Measurements from ENCODE around the gene PTGDR2.

DNA sequence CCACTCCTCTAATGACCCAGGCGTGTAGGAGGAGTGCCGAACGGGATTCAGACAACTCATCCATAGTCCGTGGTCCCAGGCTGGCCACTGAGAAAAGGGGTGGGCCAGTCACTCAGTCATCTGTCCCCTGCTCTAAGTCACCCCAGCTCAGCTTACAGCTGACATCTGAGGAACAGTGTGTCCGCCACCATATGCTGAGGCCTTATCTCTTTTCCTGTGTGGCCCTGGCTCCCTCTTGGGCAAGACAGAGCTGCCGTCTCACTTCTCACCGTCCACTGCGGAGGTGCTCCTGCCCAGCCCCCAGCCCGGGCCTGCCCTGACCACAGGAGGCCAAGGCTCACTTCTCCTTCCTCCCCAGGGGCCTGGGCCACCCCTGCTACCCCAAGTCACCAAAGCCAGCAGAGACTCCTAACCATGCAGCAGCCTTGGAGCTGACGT lies 7.0 kb downstream of the PTGDR2 start:
- TF ChIP-seq, protein P1, sequence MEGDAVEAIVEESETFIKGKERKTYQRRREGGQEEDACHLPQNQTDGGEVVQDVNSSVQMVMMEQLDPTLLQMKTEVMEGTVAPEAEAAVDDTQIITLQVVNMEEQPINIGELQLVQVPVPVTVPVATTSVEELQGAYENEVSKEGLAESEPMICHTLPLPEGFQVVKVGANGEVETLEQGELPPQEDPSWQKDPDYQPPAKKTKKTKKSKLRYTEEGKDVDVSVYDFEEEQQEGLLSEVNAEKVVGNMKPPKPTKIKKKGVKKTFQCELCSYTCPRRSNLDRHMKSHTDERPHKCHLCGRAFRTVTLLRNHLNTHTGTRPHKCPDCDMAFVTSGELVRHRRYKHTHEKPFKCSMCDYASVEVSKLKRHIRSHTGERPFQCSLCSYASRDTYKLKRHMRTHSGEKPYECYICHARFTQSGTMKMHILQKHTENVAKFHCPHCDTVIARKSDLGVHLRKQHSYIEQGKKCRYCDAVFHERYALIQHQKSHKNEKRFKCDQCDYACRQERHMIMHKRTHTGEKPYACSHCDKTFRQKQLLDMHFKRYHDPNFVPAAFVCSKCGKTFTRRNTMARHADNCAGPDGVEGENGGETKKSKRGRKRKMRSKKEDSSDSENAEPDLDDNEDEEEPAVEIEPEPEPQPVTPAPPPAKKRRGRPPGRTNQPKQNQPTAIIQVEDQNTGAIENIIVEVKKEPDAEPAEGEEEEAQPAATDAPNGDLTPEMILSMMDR (IDR thresholded peaks at IDR 0.05), result no peak
- TF ChIP-seq POLR2AphosphoS5 (IDR thresholded peaks at IDR 0.05; ENCODE audit: insufficient read depth in 1 of 2, low read depth in 1 of 2) (no peak), POLR2A (IDR thresholded peaks at IDR 0.05) (no peak)

Measured in vagina (tissue), 2 donors.